OCI-LY1 (cell line): ENCODE results near the gene GRK6.

Source experiments
- H2AFZ ChIP-seq: fragments of 200-600 bp; sonication (generic), shearing (Covaris generic); 2 replicates; pipeline ENCODE4 v1.6.0; 2014; ENCODE audit warnings: antibody characterized with exemption, mild to moderate bottlenecking, low read length
- H3F3A ChIP-seq: fragments of 200-600 bp; sonication (generic), shearing (Covaris generic); 2 replicates; pipeline ENCODE4 v1.6.0; 2014; ENCODE audit warnings: mild to moderate bottlenecking, antibody characterized with exemption, low read length, moderate library complexity; ENCODE audit not compliant: insufficient read depth
- H3K27ac ChIP-seq: fragments of 200-600 bp; sonication (generic); 2 replicates; pipeline ENCODE4 v1.5.1; 2014; ENCODE audit warnings: low read length, mixed run types, mild to moderate bottlenecking, low read depth; ENCODE audit not compliant: poor library complexity, severe bottlenecking
- H3K27me3 ChIP-seq: fragments of 200-600 bp; sonication (generic); 2 replicates; pipeline ENCODE4 v1.6.0; 2014; ENCODE audit warnings: antibody characterized with exemption, mild to moderate bottlenecking, low read length, moderate library complexity; ENCODE audit not compliant: insufficient read depth
- H3K36me3 ChIP-seq: fragments of 200-600 bp; sonication (generic); 2 replicates; pipeline ENCODE4 v1.6.1; 2014; ENCODE audit warnings: mild to moderate bottlenecking, antibody characterized with exemption, low read length, moderate library complexity, mixed read lengths; ENCODE audit not compliant: insufficient read depth
- H3K4me1 ChIP-seq: fragments of 200-600 bp; sonication (generic); 2 replicates; pipeline ENCODE4 v1.5.1; 2014; ENCODE audit warnings: mild to moderate bottlenecking, low read length, moderate library complexity; ENCODE audit not compliant: insufficient read depth, severe bottlenecking
- H3K4me2 ChIP-seq: fragments of 200-600 bp; sonication (generic), shearing (Covaris generic); 2 replicates; pipeline ENCODE4 v1.6.1; 2014; ENCODE audit warnings: low read length
- H3K4me3 ChIP-seq: fragments of 200-600 bp; sonication (generic); 2 replicates; pipeline ENCODE4 v1.5.1; 2014; ENCODE audit warnings: low read length, low read depth, mild to moderate bottlenecking, mixed read lengths; ENCODE audit not compliant: poor library complexity, severe bottlenecking
- H3K79me2 ChIP-seq: fragments of 200-600 bp; shearing (Covaris generic); 2 replicates; pipeline ENCODE4 v1.6.1; 2016; ENCODE audit warnings: mixed run types, low read length, mixed read lengths; ENCODE audit not compliant: insufficient read depth
- H3K9ac ChIP-seq: fragments of 200-600 bp; sonication (generic), shearing (Covaris generic); 2 replicates; pipeline ENCODE4 v1.6.1; 2014; ENCODE audit warnings: mild to moderate bottlenecking, low read length, mixed read lengths
- H3K9me2 ChIP-seq: fragments of 200-600 bp; sonication (generic), shearing (Covaris generic); 2 replicates; pipeline ENCODE4 v1.6.1; 2014; ENCODE audit warnings: low read depth, mild to moderate bottlenecking, low read length, mixed read lengths
- H3K9me3 ChIP-seq: fragments of 200-600 bp; shearing (Covaris generic); 2 replicates; pipeline ENCODE4 v1.6.1; 2014; ENCODE audit warnings: low read length, mixed read lengths
- H4K20me1 ChIP-seq: fragments of 200-600 bp; sonication (generic), shearing (Covaris generic); 2 replicates; pipeline ENCODE4 v1.6.0; 2016; ENCODE audit warnings: mild to moderate bottlenecking, low read length; ENCODE audit not compliant: insufficient read depth
- EZH2 ChIP-seq: fragments of 200-600 bp; sonication (generic), shearing (Covaris generic); IDR thresholded peaks from 2 replicates; pipeline ENCODE4 v1.8.0; 2017; ENCODE audit warnings: borderline replicate concordance, mixed run types, mild to moderate bottlenecking, antibody characterized with exemption, low read length, moderate library complexity, mixed read lengths
- TF ChIP-seq, protein P1 (sequence below): fragments of 200-600 bp; sonication (generic), shearing (Covaris generic); IDR thresholded peaks from 2 replicates; pipeline ENCODE4 v1.5.1; 2017; ENCODE audit warnings: mild to moderate bottlenecking, antibody characterized with exemption, low read length, moderate library complexity, mixed read lengths

The GRK6 gene

DNA sequence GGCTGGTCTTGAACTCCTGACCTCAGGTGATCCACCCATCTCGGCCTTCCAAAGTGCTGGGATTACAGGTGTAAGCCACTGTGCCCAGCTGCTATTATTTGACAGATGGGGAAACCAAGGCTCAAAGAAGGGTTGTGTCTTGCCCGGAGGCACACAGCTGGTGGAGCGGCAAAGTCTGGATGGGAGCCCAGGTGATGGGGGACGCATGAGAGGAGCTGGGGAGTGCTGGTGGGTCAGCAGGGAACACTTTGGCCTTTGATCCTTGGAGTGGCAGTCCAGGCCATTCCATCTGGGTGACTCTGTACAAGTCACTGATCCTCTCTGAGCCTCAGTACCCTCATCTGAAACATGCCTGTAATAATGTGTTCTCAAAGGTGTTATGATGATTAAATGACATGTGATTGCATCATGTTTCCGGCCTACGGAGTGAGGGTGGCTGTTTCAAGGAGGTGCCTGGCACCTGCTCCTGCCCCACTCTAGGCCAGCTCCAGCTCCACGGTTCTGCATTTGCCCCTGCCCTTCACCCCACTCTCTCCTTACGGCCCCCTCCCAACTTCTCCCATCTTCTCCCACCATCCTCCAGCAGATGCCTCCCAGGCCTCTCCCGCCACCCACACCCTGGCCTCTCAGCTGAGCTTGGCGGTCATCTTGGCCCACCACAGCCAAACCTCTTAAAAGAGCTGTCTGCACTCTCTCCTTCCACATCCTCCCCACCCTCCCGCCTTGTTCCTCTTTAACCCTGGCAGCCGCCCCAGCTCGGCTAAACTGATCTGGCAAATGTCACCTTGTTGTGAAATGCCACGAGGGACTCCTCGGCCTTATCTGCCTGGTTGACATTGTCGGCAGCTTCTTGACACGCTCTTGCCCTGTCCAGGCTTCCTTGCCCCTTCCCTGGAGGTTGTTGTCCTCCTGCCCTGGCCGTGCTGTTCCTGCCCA lies 52.5 kb downstream of the GRK6 start:
- Histone ChIP-seq H3K9me3 (no peaks in the 10 kb centered on the region), H3K4me2 (no peak overlapping the region; the same call in 1 of the 2 replicates), H3K27me3 (no peaks in the 10 kb centered on the region), H3K4me1 (peaks cover 23% of the 10 kb centered on the region), H3K9me2 (no peaks in the 10 kb centered on the region), H2AFZ (no peak overlapping the region), H3K36me3 (no peaks in the 10 kb centered on the region), H4K20me1 (no peaks in the 10 kb centered on the region), H3F3A (no peaks in the 10 kb centered on the region), H3K79me2 (no peaks in the 10 kb centered on the region), H3K4me3 (no peak overlapping the region), H3K27ac (peak overlapping the region; percentile 72), H3K9ac (peak overlapping the region; percentile 26; the same call in 1 of the 2 replicates)
- no peak for TF ChIP-seq EZH2
- TF ChIP-seq, protein P1, sequence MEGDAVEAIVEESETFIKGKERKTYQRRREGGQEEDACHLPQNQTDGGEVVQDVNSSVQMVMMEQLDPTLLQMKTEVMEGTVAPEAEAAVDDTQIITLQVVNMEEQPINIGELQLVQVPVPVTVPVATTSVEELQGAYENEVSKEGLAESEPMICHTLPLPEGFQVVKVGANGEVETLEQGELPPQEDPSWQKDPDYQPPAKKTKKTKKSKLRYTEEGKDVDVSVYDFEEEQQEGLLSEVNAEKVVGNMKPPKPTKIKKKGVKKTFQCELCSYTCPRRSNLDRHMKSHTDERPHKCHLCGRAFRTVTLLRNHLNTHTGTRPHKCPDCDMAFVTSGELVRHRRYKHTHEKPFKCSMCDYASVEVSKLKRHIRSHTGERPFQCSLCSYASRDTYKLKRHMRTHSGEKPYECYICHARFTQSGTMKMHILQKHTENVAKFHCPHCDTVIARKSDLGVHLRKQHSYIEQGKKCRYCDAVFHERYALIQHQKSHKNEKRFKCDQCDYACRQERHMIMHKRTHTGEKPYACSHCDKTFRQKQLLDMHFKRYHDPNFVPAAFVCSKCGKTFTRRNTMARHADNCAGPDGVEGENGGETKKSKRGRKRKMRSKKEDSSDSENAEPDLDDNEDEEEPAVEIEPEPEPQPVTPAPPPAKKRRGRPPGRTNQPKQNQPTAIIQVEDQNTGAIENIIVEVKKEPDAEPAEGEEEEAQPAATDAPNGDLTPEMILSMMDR, result no peak

GRCh38 chr5:177479774-177480173 lies 53.3 kb downstream of the GRK6 start:
- Histone ChIP-seq H3K4me3 (no peak overlapping the region), H3K4me2 (no peak overlapping the region), H2AFZ (no peak overlapping the region), H3K4me1 (peaks cover 23% of the 10 kb centered on the region), H3F3A (no peaks in the 10 kb centered on the region), H3K9ac (no peak overlapping the region; the same call in 1 of the 2 replicates), H3K9me2 (no peaks in the 10 kb centered on the region), H3K79me2 (no peaks in the 10 kb centered on the region), H3K27me3 (no peaks in the 10 kb centered on the region), H3K36me3 (no peaks in the 10 kb centered on the region), H3K27ac (peak overlapping the region; percentile 72), H4K20me1 (no peaks in the 10 kb centered on the region), H3K9me3 (no peaks in the 10 kb centered on the region)
- TF ChIP-seq, protein P1, result no peak
- TF ChIP-seq EZH2, result no peak

- no peaks in the 10 kb centered on the region for H4K20me1 ChIP-seq
- H3K9ac ChIP-seq, result no peak overlapping the region
- H3K27ac ChIP-seq, result no peak overlapping the region
- H3K79me2 ChIP-seq, result no peaks in the 10 kb centered on the region
- H3K4me3 ChIP-seq, result no peak overlapping the region
- H3K4me1 ChIP-seq, result peaks cover 23% of the 10 kb centered on the region
- H3K27me3 ChIP-seq, result no peaks in the 10 kb centered on the region
- no peak overlapping the region for H3K4me2 ChIP-seq
- H3K9me2 ChIP-seq, result no peaks in the 10 kb centered on the region
- H3F3A ChIP-seq, result no peaks in the 10 kb centered on the region
- H3K36me3 ChIP-seq, result peaks cover 4% of the 10 kb centered on the region
- TF ChIP-seq, protein P1, result no peak
- no peak for TF ChIP-seq EZH2
- H3K9me3 ChIP-seq, result no peaks in the 10 kb centered on the region
- no peak overlapping the region for H2AFZ ChIP-seq
Observed at GRCh38 chr5:177482359-177482795, 55.9 kb downstream of the GRK6 start.
